Measurements from ENCODE around the gene PRRG1.
A peak's percentile ranks its signal among the peaks of the same experiment; 100 is the strongest.
"Not testable (repeated sequence)": the region's sequence is repeated elsewhere in the genome, so short reads cannot be mapped to it uniquely, and the experiment has no call there.

The PRRG1 gene

GRCh38 chrX:37378404-37378803, 29.2 kb downstream of the PRRG1 start:
- DNase-seq (ENCODE audit: low read depth) = no peak

GRCh38 chrX:37378830-37379229, 29.7 kb downstream of the PRRG1 start:
- DNase-seq (ENCODE audit: low read depth) = no peak

- no peak for DNase-seq (ENCODE audit: low read depth)
Measured at GRCh38 chrX:37380256-37380655, 31.1 kb downstream of the PRRG1 start.

GRCh38 chrX:37380924-37381323, 31.8 kb downstream of the PRRG1 start:
- DNase-seq (ENCODE audit: low read depth) = peak; percentile 25

GRCh38 chrX:37383313-37383712, 34.1 kb downstream of the PRRG1 start:
- DNase-seq (ENCODE audit: low read depth) = no peak

- no peak for DNase-seq (ENCODE audit: low read depth)
Measured at GRCh38 chrX:37388413-37388812, 39.2 kb downstream of the PRRG1 start.

- DNase-seq (ENCODE audit: low read depth) = no peak
Measured at GRCh38 chrX:37405956-37406355, 56.8 kb downstream of the PRRG1 start.

- no peak for DNase-seq (ENCODE audit: low read depth)
Measured at GRCh38 chrX:37407736-37408135, 58.6 kb downstream of the PRRG1 start.

- no peak for DNase-seq (ENCODE audit: low read depth)
Measured at GRCh38 chrX:37409278-37409677, 60.1 kb downstream of the PRRG1 start.

- no peak for DNase-seq (ENCODE audit: low read depth)
Measured at GRCh38 chrX:37420185-37420584, 71.0 kb downstream of the PRRG1 start.

- DNase-seq (ENCODE audit: low read depth) = no peak
Measured at GRCh38 chrX:37420756-37421155, 71.6 kb downstream of the PRRG1 start.

GRCh38 chrX:37424000-37424429, 74.9 kb downstream of the PRRG1 start:
- DNase-seq (ENCODE audit: low read depth) = peak; percentile 38

GRCh38 chrX:37425370-37425769, 76.2 kb downstream of the PRRG1 start:
- no peak for DNase-seq (ENCODE audit: low read depth)

GRCh38 chrX:37428962-37429361, 79.8 kb downstream of the PRRG1 start:
- not testable (repeated sequence) for DNase-seq (ENCODE audit: low read depth)

- no peak for DNase-seq (ENCODE audit: low read depth)
Measured at GRCh38 chrX:37434362-37434761, 85.2 kb downstream of the PRRG1 start.

GRCh38 chrX:37437160-37437559, 88.0 kb downstream of the PRRG1 start:
- no peak for DNase-seq (ENCODE audit: low read depth)

GRCh38 chrX:37441377-37441776, 92.2 kb downstream of the PRRG1 start:
- no peak for DNase-seq (ENCODE audit: low read depth)

- no peak for DNase-seq (ENCODE audit: low read depth)
Measured at GRCh38 chrX:37445182-37445581, 96.0 kb downstream of the PRRG1 start.

GRCh38 chrX:37453821-37454220, 104.7 kb downstream of the PRRG1 start:
- DNase-seq (ENCODE audit: low read depth) = no peak

- peak; percentile 50 for DNase-seq (ENCODE audit: low read depth)
Measured at GRCh38 chrX:37454537-37455285, 105.5 kb downstream of the PRRG1 start.

GRCh38 chrX:37455381-37455780, 106.2 kb downstream of the PRRG1 start:
- DNase-seq (ENCODE audit: low read depth) = no peak

- DNase-seq (ENCODE audit: low read depth) = not testable (repeated sequence)
Measured at GRCh38 chrX:37460285-37460684, 111.1 kb downstream of the PRRG1 start.

- no peak for DNase-seq (ENCODE audit: low read depth)
Measured at GRCh38 chrX:37462346-37462745, 113.2 kb downstream of the PRRG1 start.

GRCh38 chrX:37468124-37468739, 119.1 kb downstream of the PRRG1 start:
- DNase-seq (ENCODE audit: low read depth) = no peak

Data from HS-5 (cell line).